GM19193 (cell line): ENCODE measurements around the gene ATP1B1.

ENCODE experiments used
- POLR2A ChIP-seq: IDR thresholded peaks from 4 replicates; pipeline ENCODE4 v1.6.1; 2011; ENCODE audit not compliant: insufficient read depth, insufficient read length; ENCODE audit errors: extremely low read depth

Gene ATP1B1

DNA sequence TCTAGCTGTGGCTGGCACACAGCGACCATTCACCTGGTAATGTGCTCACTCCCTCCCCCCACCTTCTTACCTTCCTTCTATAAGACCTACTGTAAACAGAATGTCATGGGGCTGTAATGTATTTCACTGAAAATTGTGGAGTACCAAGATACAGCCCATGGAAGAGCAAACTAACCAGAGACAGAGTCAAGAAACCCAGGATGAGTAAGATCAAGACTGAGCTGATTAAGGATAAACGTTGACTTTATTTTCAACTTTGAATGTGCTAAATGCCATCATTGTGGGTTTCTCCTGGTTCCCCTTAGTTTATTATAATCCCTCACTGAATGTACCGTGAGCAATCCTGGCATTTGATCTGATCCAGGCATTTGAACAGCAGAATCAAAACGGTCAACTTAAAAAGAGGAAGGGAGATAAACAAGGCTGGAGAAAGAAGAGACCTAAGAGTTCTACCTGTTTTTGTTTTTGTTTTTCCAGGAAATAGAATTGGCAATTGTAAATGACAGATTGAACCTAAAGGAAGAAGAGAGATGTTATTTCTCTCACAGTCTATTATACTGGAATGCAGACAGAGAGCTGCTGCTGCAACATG is 16.1 kb upstream of the ATP1B1 start:
- TF ChIP-seq POLR2A: no peak

DNA sequence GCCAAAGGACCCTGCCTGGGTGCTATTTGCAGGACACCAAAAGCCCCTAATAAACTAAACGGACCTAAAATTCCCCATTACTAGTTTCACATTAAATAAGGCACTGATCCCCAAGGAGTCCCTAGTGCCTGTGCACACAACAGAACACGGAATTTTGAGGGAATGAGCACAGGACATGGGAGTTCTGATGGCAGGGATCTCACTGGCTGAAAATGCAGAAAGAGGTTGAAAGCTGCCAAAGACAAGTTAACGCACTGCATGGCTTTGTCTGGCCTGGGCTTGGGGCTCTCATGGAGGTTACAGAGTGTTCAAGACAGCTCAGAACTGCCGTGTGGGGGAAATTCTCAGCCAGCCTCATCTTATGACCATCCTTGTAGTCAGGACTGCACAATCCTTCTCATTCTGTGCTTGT is 15.6 kb upstream of the ATP1B1 start:
- TF ChIP-seq POLR2A: no peak

DNA sequence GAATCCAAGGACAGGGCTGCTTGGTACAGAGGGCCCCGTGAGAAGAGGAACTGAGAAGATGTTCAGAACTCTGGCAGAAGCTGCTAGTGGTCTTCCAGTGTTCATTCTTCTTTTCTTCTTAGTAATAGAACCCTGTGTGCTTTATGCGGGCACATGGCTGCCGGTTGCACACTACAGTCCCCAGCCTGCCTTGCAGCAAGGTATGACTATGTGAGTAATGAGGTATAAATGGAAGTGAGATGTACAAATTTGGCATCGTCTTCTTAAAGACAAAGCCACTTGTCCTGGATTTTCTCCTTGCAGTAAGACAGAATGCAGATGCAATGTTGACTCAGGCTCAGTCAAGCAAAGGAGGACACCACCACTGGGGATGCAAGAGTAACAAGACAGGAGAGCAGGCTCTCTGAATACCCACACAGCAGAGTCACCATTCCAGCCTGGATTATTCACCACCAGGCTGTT is 15.0 kb upstream of the ATP1B1 start:
- TF ChIP-seq POLR2A: no peak

DNA sequence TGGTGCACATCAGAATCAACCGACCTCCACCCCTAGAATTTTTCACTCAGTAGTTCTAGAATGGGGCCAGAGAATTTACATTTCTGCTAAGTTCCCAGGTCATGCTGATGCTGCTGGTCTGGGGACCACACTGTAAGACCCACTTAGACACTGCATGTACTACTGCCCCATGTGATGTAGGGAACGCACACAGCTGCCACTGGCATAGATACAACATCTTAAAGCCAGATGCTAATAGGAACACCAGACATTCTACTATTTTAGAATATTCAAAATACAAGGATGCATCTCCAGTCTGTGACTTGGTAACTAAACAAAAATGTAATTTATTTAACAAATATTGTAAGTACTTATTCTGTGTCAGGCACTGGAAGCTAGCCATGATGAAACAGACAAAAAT is 14.1 kb upstream of the ATP1B1 start:
- no peak for TF ChIP-seq POLR2A

DNA sequence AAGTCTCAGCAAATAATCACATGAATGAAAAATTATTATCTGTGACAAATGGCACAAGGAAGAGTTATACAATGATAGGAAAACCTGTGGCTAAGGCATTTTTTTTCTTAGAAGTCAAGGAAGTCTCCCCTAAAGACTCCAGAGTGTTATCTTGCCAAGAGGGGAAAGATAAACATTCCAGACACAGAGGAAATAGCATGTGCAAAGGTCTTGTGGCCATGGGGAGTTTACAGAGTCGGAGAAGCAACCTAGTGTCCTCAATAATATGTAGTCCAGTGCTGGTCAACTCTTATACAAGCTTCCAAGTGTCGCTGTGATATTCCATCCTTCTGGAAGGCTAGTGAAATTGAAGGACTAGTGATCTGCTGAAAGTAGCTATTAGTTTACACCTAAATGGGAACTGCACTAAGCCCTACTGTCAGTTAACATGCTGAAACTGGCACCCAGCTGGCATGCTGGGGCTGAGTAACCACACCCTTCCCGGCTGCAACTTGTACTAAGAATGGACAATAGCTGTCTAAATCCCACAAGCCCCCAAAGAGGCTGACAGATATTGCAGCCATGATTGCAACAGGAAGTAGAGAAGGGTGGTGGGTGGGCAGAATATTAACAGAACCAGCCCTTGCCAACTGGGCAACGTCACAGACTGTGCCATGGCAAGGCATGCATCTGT is 11.5 kb upstream of the ATP1B1 start:
- no peak for TF ChIP-seq POLR2A

DNA sequence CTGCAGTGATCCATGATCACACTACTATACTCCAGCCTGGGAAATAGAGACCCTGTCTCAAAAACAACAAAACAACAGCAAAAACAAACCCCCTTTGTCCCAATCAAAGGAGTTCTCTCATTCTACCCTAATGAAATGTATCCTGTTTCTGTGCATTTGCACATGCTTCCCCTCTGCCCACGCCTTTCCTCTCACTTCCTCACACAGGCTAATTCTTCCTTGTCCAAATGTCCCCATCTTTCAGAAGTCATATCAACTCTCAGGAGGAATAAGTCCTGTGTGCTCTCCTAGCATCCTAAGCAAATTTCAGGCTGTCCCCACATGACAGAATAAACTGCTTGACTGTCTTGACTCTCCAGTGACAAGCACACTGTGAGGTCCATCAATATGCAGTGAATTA is 8.1 kb upstream of the ATP1B1 start:
- no peak for TF ChIP-seq POLR2A

DNA sequence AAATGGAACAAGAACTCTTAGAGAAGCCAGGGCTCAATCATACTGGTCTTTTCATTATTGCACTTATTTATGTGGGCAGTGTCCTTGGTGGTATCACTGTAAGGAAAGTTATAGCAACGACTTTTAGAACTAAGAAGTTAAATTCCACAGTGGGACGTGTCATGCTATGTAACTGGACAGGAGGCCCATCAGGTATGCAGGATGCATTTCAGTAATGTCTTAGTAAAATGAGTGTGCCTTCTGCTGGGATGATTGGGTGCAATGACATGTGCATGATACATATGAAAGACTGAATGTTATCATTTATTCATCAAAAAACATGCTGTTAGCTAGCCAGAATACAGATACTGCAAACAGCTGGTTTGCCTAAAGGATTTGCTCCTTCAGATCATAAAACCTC is 6.9 kb upstream of the ATP1B1 start:
- no peak for TF ChIP-seq POLR2A

DNA sequence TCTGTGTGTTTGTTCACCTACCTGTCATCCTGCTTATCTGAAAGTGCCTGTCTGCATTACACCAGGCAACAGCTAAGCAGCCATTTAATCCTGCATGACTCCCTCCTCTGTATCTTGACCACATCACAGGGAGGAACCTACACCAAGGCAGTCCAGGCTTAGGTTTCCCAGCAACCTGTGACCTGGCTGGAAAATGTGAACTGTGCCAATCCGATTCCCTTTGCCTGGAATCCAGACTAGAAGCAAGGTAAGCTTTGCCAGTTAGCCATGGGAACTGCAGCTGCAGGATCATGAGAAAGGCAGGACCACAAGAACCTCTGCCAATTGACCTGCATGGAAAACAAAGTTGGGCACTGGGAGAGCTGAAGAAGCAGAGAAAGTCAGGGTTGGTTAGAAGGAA is 6.3 kb upstream of the ATP1B1 start:
- no peak for TF ChIP-seq POLR2A

DNA sequence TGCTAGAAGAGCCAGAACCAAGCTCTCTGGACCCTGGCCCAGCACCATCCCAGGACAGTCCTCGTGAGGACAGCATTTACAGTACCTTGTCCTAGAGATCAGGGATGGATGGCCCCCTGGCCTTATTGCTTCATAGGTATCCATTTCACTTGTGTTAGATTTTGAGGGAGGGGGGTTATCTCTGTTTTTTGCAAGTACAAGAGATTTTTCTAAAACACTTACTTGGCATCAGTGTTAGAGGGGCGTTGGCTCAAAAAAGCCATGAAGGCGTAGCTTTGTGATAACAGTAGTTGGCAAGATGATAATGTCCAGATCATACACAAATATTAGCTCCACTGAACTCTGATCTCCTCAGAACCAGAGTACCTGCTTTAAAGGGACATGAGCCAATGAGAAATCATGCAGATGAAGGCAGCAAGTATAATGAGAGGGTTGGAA is 5.8 kb upstream of the ATP1B1 start:
- TF ChIP-seq POLR2A: no peak

DNA sequence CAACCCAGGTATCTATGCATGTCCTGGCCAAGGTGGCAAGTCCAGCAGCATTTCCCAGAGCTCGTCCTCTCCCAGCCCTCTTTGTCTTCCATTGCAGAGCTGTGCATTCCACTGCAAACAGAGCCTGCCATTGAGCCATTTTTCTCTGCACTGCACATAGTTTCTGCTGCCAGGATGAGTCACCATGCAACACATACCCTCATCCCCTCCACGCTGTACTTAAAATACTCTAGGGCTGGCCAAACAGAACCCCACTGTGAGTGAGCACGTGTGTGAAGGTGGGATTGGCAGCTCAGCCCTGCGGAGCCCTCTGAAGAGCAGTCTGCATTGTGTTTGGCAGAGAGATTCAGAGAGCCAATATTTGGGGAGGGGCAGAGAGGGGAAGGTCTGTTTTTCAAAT is 3.9 kb upstream of the ATP1B1 start:
- no peak for TF ChIP-seq POLR2A

DNA sequence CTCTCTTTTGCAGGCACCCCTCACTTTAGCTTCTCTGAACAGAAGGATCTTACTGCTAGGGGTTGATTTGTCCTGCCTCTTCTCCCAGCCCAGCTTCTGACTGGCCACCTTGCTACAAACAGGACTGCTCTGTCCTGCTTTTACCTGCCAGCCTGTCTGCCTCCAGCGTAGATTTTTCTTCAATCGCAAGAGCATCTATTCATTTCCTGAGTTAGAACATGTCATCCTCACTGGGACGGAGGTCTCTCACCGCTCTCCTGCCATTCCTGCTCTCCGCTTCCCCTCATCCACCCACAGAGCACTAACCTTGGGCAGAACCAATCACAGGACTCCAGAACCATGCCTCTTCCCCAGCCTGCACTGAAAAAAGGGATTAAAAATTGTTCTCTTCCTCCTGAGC is 3.5 kb upstream of the ATP1B1 start:
- TF ChIP-seq POLR2A: no peak

DNA sequence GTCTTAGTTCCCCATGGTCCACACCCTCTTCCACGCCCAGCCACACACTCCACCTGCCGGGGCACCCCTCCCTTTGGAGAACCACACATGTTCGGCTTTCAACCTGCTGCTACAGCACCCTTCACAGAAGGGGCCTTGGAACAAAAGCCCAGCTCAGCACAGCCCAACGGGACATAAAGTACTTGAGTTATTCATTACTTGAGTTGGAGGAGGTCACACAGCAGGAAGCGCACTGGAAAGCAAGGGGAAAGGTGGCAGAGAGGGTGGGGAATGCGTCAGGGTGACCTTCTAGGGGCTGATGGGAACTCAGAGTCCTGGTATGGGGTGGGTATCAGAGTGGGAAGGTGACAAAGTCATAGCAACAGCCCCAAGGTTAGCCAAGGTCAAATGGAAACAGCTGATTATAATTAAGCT is 3.0 kb upstream of the ATP1B1 start:
- no peak for TF ChIP-seq POLR2A

DNA sequence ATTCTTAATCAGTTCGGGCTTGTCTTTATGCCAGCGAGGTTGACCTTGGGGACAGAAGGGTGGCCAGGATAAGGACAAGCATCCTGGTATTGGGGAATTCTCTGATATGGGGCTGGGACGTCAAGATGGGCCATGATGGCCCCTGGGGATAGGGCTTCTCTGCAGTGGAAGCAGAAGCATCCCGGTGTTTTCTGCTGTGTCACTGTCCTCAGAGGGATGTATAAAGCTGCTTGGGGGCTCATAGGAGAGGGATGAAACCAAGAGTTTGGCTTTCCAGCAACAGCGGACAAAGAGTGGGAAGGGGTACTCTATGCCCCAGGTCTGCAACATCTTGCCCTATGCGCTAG is 1.4 kb upstream of the ATP1B1 start:
- TF ChIP-seq POLR2A: no peak

DNA sequence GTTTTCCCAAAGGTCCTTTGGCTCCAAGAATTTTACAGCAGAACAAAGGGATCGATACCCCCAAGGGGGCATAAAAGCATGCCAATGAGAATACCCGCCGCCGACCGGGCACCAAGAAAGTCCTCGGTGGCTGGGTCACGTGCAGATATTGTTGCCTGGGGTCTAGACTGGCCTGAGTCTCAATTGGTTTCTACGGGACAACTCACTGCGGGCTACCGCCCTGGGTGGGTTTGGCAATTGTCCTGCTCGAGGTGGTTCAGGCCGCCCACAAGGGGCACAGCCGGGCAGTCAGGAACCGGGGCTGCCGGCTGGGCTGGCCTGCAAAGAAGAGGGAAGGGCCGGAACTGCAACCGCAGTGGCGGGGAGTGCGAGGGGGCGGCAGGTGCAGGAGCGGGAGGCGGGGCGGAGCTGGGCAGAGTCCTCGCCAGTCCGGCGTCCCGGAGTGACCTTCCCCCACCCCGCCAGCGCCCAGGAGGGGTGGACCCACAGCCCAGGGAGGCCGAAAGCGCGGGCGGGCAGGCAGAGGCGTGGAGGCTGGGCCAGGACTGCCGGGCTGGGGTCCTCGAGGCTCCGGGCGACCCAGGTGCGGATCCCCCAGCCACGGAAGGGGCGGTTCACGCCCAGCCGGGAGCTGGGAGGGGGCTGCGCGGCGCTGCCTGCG is 926 bp upstream of the ATP1B1 start:
- TF ChIP-seq POLR2A: no peak

DNA sequence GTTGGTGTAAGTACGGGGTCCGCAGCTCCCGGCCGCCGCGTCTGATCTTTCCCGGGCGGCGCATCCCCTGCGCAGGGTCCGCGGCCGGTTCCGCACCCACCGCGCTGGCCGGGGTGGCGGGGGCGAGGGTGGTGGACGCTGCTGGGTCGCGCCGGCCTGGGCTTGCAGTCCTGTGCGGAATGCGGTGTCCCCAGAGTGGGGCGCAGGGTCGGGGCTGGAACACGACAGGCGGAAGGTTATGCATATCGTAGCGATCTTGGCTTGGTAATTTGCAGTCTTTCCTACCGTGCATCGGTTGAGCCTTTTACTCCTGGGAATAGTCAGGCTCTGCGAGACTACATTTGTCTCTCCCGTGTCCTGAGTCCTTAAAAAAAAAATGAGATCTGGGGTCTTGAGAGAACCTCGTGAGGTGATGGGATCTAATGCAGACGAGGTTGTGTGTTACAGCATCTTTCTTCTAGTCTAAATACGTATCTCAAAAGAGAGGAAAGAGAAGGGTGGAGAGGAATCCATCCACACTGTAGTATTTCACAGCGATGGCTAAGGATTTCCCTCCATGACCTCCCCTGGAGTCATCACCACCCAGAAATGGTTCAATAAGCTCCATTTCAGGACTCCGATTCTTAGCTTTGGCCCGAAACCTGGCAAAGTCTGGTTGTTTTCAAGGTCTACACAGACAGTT is 572 bp downstream of the ATP1B1 start:
- no peak for TF ChIP-seq POLR2A
